ENCODE data around the gene TBRG4.

DNA sequence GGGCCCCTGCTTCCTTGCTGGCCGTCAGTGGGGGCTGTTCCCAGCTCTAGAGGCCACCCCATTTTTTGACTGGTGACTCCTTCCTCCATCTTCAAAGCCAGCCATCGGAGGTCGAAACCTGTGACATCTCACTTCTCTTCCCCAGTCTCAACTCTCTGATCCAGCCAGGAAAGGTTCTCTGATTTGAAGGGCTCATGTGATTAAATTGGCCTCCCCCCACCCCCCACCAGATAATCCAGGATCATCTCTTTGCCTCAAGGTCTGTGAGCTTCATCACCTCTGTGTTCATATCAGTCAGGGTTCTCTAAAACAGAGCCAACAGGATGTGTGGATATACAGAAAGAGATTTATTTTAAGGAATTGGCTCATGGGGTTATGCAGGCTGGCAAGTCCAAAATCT lies 40.5 kb upstream of the TBRG4 start:
- TF ChIP-seq EP300 (IDR thresholded peaks at IDR 0.05; ENCODE audit: low read depth) (no peak), CTCF (IDR thresholded peaks at IDR 0.05) (no peak)
